Fibroblast of lung (primary cell): ENCODE measurements around the gene DNAI1.

Experiments
- EZH2 ChIP-seq: IDR thresholded peaks from 2 replicates; pipeline ENCODE4 v1.5.1; 2012; ENCODE audit warnings: low read length, control low read depth, mild to moderate bottlenecking; ENCODE audit errors: missing control alignments
- TF ChIP-seq, protein P1 (sequence below), 2 donors: IDR thresholded peaks in 1 of 2; conservative IDR thresholded peaks in 1 of 2; 1 replicate in 1 of 2; 2 replicates in 1 of 2; pipeline ENCODE4 v1.5.1; 2011 to 2012; ENCODE audit warnings: low read length in 2 of 2, control low read depth in 1 of 2, inconsistent platforms in 1 of 2, low read depth in 1 of 2, mild to moderate bottlenecking in 1 of 2

DNA sequence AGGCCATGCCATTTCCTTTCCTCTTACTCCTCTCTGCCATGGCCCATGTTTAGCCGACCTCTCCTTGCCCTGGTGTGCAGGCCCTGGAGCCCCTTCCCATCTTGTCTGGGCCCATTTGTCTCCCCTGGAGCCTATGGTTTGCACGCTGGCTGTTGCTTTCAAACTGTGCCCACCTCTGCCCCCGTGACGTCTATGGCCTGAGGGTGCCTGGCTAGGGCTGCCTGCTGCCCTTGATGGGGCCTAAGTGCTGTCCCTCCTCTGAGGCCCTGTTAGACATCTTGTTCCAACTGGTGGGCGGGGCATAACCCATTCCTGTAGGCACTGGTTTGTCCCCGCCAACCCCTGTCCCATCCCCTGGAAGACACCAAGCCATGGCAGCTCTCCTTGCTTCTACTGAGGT, 86.9 kb downstream of the DNAI1 start:
- TF ChIP-seq, protein P1, sequence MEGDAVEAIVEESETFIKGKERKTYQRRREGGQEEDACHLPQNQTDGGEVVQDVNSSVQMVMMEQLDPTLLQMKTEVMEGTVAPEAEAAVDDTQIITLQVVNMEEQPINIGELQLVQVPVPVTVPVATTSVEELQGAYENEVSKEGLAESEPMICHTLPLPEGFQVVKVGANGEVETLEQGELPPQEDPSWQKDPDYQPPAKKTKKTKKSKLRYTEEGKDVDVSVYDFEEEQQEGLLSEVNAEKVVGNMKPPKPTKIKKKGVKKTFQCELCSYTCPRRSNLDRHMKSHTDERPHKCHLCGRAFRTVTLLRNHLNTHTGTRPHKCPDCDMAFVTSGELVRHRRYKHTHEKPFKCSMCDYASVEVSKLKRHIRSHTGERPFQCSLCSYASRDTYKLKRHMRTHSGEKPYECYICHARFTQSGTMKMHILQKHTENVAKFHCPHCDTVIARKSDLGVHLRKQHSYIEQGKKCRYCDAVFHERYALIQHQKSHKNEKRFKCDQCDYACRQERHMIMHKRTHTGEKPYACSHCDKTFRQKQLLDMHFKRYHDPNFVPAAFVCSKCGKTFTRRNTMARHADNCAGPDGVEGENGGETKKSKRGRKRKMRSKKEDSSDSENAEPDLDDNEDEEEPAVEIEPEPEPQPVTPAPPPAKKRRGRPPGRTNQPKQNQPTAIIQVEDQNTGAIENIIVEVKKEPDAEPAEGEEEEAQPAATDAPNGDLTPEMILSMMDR (conservative IDR thresholded peaks at IDR 0.05 in 1 of 2, IDR thresholded peaks at IDR 0.05 in 1 of 2; ENCODE audit: low read depth in 1 of 2, low read length in 2 of 2): no peak
- TF ChIP-seq EZH2: no peak
